ENCODE results near the gene POU2F3.

POU2F3 gene

DNA sequence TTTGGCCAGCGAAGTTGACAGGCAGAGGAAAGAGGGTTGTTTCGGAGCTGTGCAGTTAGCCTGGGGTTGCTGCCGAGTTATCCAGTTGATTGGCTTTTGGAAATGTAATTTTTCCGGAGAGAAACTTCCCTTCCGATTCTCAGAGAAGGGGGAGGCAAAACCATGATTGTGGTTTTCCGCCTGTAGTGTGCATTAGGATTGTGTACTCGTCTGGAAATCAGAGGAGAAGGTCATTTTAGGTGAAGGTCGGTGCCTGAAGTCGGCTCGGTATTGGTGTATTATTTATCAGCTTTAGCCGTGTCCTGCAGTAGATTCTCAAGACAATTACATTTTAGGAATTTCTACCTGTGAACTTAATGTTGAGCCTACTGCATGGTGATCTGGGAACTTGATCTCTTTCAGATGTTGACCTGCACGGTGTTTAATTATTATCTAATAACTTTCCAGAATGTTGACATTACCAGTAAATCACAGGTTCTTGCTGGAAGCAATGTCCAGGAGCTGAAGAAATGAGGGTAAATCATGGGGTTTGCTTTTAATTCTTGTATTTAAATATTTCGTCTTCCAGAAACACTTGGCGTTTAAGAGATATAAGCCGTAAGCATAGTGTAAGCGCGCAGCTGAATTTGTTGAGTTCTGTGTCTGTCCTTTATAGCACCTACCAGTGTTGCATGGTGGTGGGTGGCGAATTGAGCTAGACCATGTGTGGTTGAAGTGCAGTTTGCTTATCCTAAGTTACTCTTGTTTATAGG lies 97.6 kb downstream of the POU2F3 start:
- DNase-seq (ENCODE audit: extremely low read depth in 1 of 2, low read depth in 1 of 2): no peak

DNA sequence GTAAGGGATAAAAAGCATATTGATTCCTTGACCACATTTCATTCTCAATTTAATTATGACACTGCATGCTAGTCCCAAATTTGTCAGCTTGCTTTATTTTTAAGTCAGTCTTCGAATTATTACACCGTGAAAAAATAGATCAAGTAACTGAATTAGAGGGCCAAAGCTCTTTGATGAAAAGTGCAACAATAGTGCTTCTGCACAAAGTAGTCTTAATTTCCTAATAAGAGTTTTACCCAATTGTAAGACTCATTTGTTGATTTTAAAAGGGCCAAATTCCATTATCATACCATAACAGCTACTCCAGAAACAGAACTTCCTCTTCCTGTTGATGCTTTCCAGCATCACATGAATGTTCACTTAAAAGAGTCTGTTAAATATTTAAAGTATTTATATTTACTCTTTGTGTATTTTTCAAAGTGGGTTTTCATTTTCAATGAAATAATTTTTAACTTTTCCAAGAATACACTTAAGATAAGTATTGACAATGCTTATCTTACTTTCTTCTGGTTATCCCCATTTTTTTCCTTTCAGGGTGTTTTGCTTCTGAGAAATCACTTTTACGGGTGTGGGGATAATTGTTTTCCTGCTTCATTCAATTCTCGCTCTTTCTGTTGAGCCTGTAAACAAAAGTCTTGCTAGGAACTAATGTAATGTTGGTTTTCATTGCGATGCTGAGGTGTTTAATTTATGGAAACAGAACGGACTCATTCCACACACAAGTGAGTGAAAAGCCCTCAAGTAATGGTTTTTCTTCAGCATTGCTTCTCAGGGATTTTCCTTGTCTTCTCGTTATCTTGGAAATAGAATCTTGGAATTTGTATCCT lies 98.4 kb downstream of the POU2F3 start:
- no peak for DNase-seq (ENCODE audit: extremely low read depth in 1 of 2, low read depth in 1 of 2)

DNA sequence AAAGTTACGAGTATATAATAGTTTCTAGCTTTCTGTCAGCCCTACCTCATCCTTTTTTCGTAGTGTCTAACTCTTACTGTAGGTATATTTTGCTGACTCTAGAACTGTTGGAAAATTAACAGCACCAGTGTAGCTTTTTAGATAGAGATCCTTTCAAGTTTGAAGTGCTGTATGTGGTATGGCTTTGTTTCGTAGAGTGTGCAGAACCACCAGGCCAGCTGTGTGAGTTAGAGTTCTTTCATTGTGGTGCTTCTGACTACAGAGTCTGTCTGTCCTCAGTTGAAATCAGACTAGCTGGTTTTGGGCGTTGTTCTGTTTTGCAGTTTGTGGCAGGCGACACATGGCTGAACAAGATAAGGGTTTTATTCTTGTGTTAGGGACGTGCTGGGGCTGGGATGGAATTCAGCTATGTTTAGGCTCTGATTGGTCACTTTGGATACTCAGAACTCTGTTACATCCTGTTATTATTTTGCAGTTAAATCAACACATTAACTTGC lies 99.5 kb downstream of the POU2F3 start:
- DNase-seq (ENCODE audit: extremely low read depth in 1 of 2, low read depth in 1 of 2): no peak

DNA sequence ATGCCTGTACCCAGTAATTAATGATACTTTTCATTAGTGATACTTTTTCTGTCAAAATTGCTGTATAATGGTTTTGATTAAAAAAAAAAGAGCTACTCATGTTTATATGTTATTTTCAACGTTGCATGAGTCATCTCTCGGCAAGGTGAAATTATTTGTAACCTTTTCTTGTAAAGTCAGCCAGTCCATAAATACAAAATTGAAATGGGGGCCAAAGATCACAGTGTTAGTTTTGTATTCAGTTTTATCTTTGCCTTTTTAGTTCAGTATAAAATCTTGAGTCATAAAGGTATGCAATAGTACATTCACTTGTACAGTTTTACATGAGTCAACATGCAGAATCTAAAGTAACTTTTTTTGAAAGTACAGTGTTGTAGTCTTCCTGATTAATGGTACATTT lies 100.6 kb downstream of the POU2F3 start:
- no peak for DNase-seq (ENCODE audit: extremely low read depth in 1 of 2, low read depth in 1 of 2)

DNA sequence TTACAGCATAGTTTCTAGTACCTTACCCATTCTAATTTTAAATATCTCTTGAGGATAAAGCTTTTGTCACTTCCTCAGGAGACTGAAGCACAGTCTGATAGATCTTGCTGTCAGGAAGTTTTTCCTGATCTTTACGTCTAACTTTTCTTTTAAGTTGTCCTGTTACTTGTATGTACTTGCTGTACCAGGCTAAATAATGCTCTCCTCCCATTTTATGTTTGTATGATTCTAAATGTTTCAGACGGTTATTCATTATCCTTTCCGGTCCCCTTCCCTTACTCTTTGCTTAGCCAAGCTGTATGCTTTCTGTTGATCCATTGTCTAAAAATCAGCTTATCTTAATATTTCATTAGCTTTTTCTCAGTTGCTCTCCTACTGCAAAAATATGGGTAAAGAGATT lies 102.3 kb downstream of the POU2F3 start:
- no peak for DNase-seq (ENCODE audit: extremely low read depth in 1 of 2, low read depth in 1 of 2)

DNA sequence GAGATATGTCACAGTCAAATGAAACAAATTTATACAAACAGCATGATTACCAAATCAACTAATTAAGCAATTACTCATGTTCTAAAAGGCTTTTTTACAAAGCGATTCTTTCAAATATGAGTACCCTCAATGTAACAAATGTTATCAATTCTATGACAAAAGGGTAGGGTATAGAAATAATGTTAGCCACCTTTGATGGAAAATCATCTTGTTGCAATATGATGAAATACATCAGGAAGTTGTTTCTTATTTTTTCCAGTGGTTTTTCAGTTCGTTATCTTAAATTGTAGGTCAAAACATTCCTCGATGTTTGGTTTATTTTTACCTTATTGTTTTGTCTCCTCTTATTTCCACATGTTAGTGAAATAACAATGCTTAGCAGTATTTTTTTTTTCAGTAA lies 102.7 kb downstream of the POU2F3 start:
- DNase-seq (ENCODE audit: extremely low read depth in 1 of 2, low read depth in 1 of 2): no peak

DNA sequence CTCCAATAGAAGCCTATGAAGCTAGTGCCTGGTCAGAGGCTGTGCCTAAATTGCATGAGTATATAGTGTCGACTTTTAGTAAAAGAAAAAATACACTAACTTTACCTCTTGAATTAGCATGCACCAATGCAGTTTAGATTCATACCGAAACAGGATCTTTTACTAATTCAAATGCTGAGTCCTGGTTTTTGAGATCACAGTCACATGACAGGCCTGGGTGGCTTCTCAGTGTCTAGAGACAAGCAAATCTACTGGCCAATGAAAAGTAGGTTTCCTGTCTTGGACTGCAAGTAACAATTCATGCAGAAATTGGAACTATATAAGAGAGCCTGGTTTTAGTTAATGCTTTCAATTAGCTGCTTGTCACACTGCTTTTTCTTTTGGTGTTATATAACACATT lies 103.5 kb downstream of the POU2F3 start:
- DNase-seq (ENCODE audit: extremely low read depth in 1 of 2, low read depth in 1 of 2): no peak

DNA sequence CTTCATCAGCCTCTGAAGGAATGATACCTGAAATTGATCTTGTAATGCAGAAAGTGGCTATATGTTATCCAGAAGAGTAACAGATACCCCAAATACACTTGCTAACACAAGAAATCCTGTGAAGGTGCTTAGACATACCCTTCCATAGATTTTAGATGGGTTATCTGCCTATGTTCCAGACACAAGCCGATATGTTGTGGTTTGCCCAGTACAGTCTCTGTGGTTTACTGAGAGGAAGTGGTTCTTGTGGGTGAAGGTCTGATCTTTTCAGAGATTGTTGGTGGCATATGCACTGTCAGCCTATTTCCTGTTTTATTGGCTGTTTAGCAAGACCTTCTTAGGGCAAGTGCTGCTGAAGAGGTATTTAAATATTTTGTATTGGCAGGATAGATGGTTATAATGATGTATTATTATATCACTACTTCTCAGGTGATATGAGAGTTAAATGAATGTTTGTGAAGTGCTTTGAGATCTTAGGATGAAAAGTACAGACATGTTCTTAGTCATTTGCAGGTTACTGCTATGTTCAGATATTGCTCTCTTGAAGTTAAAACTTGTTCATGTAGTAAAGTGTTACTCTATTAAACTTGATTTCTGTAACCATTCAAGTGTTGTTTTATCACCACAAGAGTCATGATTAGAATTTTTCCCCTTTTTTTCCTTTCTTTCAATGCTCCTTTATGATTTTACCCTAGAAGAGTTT lies 104.5 kb downstream of the POU2F3 start:
- DNase-seq (ENCODE audit: extremely low read depth in 1 of 2, low read depth in 1 of 2): no peak

DNA sequence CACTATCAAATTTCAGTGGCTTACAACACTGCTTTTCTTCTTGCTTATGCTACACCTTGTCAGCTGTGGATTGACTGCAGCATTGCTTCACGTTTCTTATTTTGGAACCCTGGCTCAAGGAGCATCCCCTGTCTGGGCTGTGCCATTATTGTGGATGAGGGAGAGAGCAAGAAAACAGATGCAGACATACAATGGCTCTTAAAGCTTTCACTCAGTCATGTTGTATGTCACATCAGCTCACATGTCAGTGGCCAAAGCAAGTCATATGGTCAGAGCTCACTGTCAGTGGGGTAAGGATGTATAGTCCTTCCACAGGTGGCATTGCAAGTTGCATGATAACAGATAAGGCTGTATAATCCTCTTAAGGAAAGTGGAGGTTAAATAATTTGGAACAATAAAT lies 106.3 kb downstream of the POU2F3 start:
- DNase-seq (ENCODE audit: extremely low read depth in 1 of 2, low read depth in 1 of 2): no peak

DNA sequence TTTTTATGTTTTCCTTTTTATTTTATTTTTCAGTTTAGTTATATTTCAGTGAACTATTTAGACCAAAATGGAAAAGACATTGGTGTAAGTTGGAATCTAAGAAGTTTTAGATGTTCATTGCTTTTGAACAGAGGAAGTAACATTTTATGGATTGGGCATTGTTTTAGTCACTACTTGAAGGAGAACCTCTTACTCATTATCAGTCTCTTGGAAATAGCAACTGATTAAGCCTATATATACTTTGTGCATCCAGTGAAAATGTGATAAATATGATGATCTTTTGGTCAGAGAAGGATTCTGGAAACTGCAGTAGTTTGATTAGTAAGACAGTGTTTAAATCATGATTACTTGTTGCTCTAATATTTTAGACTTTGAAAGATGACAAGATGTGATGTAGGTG lies 110.7 kb downstream of the POU2F3 start:
- no peak for DNase-seq (ENCODE audit: extremely low read depth in 1 of 2, low read depth in 1 of 2)

DNA sequence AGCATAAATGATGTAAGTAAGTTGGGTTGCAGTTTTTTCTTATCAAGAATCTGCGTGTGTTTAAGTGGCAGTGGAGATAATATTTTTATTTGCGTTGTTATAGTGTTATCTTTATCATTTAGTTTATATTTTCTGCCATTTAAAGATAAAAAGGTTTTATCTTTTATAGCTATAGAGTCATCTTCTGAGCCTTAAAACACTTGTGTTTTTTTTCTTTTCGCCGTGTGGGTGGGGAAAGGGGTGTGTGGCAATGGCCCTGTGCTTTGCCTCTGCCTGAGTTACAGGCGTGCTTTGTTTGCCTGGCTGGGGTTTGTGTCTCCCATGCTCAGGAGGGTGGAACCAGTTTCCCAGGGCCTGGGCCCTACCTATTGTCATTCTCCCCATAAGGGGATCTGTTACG lies 112.5 kb downstream of the POU2F3 start:
- DNase-seq (ENCODE audit: extremely low read depth in 1 of 2, low read depth in 1 of 2): no peak

DNA sequence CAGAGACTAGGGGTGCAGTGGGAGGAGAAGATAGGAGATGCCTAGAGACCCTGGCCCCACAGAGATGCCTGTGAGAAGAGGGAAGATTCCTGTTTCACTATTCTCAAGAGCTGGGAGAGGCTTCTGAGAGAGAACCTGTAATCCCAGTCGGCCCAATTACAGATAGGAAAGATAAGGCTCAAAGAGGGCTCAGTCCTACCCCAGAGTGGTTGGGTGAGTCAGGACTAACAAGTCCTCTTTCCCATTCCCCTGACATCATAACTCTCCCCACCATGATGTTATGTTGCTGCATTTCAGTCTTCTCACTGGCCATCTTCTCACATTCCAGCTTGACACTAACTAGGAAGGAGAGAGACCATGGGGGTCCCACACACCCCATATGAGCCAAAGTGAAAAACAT lies 114.1 kb downstream of the POU2F3 start:
- DNase-seq (ENCODE audit: extremely low read depth in 1 of 2, low read depth in 1 of 2): no peak

DNA sequence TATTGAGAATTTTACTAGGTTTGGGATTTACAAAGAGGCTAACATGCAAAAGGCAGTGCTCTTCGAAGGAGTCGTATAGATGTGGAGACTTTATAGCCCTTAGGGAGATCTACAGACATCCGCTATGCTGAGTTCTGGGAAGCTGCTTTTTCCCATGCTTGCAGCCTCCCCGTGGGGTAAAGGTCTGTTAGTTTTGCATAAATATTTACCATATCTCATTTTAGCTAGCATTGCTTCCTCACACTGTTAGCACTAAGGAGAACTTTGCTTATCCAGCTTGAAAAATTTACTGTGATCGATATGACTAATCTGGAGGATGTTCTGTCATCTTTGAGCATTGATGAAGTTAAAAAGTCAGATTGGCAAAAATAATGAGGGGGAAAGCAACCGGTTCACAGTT lies 114.8 kb downstream of the POU2F3 start:
- no peak for DNase-seq (ENCODE audit: extremely low read depth in 1 of 2, low read depth in 1 of 2)

DNA sequence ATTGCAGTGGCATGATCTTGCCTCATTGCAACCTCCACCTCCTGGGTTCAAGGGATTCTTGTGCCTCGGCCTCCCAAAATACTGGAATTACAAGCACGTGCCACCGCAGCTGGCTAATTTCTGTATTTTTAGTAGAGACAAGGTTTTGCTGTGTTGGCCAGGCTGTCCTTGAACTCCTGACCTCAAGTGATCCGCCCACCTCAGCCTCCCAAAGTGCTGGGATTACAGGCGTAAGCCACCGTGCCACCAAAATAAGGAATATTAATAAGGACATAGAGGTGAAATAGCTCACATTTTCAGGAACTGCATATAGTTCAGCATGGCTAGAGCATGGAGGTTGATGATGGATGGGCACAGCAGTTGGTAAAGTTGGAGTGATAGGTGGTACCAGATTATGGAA lies 117.7 kb downstream of the POU2F3 start:
- no peak for DNase-seq (ENCODE audit: extremely low read depth in 1 of 2, low read depth in 1 of 2)

DNA sequence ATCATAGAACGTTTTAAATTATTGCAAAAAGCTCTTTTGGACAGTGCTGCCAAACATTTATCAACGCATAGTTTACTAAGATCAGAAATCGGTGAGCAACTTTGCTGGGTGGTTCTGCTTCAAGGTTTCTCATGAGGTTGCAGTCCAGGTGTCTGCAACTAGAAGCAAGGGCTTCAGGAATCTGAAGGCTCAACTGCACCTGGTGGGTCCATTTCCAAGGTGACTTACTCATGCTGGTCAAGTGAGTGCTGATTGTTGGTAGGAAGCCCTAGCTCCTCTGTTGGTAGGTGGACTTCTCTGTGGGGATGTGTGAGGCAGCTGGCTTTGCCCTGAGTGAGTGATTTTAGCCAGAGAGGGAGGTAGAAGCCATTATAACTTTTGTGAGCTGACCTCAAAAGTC lies 118.8 kb downstream of the POU2F3 start:
- DNase-seq (ENCODE audit: extremely low read depth in 1 of 2, low read depth in 1 of 2): no peak

DNA sequence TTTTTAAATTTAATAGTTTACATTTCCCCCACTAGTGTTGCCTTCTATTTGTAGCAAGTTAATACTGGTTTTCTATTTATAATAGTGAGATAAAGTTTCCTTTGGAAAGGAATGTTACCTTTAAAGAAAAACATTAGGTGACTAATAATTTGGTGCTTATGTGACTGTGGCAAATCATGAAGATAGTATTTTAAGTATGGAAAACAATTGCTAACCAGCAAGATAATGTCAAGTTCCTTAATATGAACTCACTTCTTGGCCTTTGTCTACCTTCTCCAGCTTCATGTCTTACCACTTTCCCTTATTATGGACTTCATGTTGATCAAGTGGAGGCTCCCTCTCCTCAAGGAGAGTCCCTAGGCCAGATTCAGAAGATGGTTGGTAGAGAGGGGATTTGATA lies 123.5 kb downstream of the POU2F3 start:
- no peak for DNase-seq (ENCODE audit: extremely low read depth in 1 of 2, low read depth in 1 of 2)

DNA sequence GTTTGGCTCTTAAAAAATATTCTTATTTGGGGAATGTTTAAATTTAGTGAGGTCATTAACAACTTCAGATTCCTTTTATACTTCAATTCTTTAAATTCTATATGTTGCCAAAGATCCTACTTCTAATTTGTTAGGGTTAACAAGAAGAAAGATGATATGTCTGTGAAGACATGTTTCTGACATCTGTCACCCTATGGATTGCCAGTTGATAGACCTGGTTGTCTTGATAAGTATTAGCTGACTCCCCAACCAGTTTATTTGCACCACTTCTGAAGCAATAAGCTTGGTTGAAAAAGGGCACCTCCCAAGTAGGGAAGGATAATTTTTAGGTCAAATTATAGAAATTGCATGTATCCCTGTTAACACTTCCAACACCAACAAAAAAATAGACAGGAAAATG lies 125.6 kb downstream of the POU2F3 start:
- no peak for DNase-seq (ENCODE audit: extremely low read depth in 1 of 2, low read depth in 1 of 2)

All from stimulated activated CD8-positive, alpha-beta memory T cell treated with anti-CD3 and anti-CD28 coated beads, Interleukin-7, amount 100 ng/mL, for 48 hours (primary cell).